Central memory CD4-positive, alpha-beta T cell (primary cell): Measurements from ENCODE around the gene ZNF701.
A peak's percentile ranks its signal among the peaks of the same experiment; 100 is the strongest.
"Not testable (repeated sequence)": the region's sequence is repeated elsewhere in the genome, so short reads cannot be mapped to it uniquely, and the experiment has no call there.

Source experiments
- DNase-seq: peaks from one replicate; pipeline ENCODE4 v3.0.0; 2022

Gene ZNF701

GRCh38 chr19:52566588-52566987 is 3.5 kb upstream of the ZNF701 start:
- DNase-seq, result no peak

DNA sequence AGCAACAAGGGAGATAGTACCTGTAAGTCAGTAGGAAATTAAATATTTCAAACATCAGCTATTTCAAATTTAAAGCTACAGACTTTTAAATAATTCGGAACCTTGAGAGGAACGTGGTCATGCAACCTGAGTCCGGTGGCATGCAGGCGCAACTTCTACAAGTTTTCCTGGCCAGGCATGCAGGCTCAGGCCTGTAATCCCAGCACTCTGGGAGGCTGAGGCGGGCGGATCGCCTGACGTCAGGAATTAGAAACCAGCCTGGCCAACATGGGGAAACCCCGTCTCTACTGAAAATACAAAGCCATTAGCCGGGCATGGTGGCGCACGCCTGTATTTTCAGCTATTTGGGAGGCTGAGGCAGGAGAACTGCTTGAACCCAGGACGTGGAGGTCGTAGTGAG is 2.2 kb upstream of the ZNF701 start:
- DNase-seq, result no peak

GRCh38 chr19:52569638-52569999 is 468 bp upstream of the ZNF701 start:
- not testable (repeated sequence) for DNase-seq

DNA sequence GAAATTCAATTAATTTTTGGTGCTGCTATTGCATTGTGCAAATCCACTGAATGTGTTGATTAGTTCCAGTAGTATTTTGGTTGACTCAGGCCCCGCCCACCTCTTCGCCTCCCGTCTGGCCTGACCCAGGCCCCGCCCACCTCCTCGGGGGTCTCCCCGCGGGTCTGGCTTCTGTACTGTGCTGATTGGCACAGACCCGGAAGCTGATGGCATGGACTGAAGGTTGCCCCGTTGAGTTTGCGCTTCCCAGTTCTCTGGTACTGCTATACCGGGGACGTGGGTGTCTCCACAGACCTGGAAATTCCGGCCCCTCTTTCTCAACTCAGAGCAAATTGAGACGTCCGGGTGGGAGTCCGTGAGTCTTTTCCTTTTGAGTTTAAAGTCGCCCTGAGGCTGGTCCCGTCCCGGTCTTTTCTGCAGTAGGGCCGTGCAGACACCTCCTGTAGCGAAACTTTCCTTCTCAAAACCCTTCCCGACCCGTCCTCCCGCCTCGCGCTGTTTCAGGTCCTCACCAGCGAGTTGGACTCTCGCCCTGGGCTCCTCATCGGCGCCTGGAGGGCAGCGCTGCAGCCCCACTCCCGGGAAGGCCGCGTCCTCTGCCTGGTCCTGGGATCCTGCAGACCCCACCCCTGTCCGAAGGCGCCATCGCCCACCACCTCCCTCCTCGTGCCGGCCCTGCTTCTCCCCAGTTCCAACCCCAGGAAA is 14.8 kb downstream of the ZNF701 start:
- DNase-seq, result no peak

GRCh38 chr19:52585604-52586003 is 15.5 kb downstream of the ZNF701 start:
- DNase-seq, result no peak

GRCh38 chr19:52590728-52591127 is 20.6 kb downstream of the ZNF701 start:
- no peak for DNase-seq

GRCh38 chr19:52592301-52592700 is 22.2 kb downstream of the ZNF701 start:
- no peak for DNase-seq

DNA sequence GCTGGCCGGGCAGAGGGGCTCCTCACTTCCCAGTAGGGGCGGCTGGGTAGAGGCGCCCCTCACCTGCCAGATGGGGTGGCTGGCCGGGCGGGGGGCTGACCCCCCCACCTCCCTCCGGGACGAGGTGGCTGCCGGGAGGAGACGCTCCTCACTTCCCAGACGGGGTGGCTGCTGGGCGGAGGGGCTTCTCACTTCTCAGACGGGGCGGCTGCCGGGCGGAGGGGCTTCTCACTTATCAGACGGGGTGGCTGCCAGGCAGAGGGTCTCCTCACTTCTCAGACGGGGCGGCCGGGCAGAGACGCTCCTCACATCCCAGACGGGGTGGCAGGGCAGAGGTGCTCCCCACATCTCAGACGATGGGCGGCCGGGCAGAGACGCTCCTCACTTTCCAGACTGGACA is 23.4 kb downstream of the ZNF701 start:
- DNase-seq, result not testable (repeated sequence)

DNA sequence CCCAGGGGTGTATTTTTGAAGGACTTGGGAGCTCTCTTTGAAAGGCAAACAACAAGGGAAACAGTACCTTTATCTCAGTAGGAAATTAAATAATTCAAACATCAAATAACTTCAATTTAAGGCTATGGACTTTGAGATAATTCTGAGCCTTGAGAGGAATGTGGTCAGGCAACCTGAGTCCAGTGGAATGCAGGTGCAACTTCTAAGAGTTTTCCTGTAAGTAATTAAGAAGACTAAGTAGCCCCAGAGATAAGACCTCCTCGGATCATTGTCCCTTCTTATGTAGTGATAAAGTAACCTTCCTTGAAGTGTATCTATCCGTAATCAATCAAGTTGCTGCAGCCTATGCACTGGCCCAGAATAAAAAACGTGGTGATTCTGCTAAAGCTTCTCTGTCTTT is 29.2 kb downstream of the ZNF701 start:
- no peak for DNase-seq

- DNase-seq, result no peak
Observed at GRCh38 chr19:52600639-52601024, 30.5 kb downstream of the ZNF701 start.

GRCh38 chr19:52601025-52601973 is 31.2 kb downstream of the ZNF701 start:
- DNase-seq, result peak; percentile 87

DNA sequence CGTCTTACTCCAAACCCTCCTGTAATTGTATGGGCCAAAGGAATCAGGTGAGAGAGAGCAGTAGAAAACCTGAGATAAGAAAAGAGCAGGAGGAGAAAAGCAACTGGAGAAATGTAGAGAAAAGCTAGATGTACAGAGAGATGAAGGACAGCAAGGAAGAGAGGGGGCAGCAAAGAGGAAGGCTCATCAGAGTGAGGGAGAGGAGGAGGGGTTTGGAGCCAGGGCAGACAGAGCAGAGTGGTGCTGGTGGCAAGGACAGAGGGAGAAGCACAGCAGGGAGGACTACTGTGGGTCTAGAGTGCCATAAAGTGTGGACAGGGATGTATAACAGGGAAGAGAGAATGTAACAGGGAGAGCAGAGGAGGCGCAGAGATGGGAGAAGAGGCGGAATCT is 31.9 kb downstream of the ZNF701 start:
- DNase-seq, result not testable (repeated sequence)

- DNase-seq, result no peak
Observed at GRCh38 chr19:52602941-52603340, 32.9 kb downstream of the ZNF701 start.

DNA sequence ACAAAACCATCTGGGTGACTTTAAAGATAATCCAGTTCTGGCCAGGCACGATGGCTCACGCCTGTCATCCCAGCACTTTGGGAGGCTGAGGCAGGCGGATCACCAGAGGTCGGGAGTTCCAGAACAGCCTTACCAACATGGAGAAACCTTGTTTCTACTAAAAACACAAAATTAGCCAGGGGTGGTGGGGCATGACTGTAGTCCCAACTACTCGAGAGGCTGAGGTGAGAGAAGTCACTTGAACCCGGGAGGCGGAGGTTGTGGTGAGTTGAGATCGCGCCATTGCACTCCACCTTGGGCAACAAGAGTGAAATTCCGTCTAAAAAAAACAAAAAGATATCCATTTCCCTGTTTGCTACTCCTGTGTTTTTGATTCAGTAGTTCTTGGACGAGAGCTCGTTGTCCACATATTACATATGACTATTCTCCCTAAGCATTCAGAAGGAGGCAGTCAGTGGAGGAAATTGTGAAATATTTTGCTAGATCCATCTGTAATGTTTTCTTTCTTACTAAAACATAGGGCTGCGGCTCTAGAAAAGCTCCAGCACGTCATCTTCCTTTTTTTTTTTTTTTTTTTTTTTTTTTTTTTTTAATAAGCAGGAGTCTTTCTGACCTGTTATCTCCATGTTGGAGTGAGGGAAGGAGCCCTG is 33.6 kb downstream of the ZNF701 start:
- DNase-seq, result no peak

DNA sequence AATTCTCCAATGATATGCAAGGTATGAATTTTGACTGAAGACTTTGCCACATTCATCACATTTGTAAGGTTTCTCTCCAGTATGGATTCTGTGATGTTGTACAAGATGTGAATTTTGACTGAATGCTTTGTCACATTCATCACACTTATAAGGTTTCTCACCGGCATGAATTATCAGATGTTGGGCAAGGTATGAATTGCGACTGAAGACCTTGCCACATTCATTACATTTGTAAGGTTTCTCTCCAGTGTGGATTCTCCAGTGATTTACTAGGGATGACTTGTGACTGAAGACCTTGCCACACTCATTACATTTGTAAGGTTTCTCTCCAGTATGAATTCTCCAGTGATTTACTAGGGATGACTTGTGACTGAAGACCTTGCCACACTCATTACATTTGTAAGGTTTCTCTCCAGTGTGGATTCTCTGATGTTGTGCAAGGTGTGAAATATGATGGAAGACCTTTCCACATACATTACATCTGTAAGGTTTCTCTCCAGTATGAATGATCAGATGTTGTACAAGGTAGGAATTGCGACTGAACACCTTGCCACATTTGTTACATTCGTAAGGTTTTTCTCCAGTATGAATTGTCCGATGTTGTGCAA is 43.3 kb downstream of the ZNF701 start:
- no peak for DNase-seq

- no peak for DNase-seq
Observed at GRCh38 chr19:52621376-52621775, 51.3 kb downstream of the ZNF701 start.

DNA sequence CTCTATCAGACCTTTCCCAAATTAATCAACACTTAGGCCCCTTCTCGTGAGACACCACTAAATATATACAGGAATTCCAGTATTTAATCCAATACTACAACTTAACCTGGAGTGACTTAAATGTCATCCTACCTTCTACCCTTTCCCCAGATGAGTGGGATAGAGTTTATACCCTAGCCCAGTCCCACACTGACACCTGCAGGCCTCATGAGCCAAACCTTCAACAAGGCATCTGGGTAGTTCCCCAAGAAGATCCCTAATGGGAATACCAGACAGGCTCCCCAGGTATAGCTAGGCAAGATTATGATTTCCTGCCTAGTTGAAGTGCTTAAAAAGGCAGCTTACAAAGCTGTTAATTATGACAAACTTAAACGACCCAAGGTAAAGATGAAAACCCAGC is 52.2 kb downstream of the ZNF701 start:
- no peak for DNase-seq

- no peak for DNase-seq
Observed at GRCh38 chr19:52626915-52627314, 56.8 kb downstream of the ZNF701 start.

- DNase-seq, result not testable (repeated sequence)
Observed at GRCh38 chr19:52627441-52627840, 57.4 kb downstream of the ZNF701 start.

DNA sequence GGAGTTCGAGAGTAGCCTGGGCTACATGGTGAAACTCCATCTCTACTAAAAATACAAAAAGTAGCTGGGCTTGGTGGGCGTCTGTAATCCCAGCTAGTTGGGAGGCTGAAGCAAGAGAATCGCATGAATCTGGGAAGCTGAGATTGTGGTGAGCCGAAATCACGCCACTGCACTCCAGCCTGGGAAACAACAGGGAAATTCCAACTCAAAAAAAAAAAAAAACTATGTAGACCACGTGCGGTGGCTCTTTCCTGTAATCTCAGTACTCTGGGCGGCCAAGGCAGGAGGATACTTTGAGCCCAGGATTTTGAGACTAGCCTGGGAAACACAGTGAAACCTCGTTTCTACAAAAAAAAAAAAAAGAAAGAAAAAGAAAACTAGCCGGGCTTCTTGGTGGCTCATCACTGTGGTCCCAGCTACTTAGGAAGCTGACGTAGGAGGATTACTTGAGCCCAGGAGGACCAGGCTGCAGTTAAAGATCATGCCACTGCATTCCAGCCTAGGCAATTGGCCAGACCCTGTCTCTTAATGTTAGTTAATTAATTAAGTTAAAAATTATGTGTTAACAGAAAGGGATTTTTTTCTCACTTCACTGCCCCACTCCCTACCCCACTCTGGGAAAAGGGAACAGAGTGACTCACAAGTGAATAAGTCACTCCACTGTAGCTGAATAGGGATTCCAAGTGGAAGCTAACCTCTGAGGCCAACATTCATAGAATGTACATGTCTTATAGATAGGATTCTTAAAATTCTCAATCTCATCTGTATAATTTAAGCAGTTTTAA is 65.9 kb downstream of the ZNF701 start:
- DNase-seq, result no peak
